GM19193 (cell line): ENCODE data around the gene INSL3.

Experiments
- POLR2A ChIP-seq: IDR thresholded peaks from 4 replicates; pipeline ENCODE4 v1.6.1; 2011; ENCODE audit not compliant: insufficient read depth, insufficient read length; ENCODE audit errors: extremely low read depth

The INSL3 gene, protein sequence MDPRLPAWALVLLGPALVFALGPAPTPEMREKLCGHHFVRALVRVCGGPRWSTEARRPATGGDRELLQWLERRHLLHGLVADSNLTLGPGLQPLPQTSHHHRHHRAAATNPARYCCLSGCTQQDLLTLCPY

DNA sequence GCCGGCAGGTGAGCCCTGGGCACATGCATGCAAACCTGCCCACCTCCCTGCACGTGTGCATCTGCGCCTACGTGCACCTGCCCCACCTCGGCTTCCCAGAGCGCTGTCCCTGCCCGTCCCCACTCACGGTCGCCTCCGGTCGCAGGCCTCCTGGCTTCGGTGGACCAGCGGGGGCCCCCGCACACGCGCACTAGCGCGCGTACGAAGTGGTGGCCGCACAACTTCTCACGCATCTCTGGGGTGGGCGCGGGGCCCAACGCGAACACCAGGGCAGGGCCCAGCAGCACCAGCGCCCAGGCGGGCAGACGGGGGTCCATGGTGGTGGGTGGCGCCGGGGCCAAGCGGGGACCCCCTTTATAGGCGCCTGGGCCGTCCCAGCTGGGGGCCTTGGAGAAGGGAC lies at the start of gene INSL3:
Gene INSL3 (minus strand): TSS at position 330 of the 400 bp plus-strand sequence. CDS start 13 bp downstream, at position 317.
- TF ChIP-seq POLR2A, result no peak

DNA sequence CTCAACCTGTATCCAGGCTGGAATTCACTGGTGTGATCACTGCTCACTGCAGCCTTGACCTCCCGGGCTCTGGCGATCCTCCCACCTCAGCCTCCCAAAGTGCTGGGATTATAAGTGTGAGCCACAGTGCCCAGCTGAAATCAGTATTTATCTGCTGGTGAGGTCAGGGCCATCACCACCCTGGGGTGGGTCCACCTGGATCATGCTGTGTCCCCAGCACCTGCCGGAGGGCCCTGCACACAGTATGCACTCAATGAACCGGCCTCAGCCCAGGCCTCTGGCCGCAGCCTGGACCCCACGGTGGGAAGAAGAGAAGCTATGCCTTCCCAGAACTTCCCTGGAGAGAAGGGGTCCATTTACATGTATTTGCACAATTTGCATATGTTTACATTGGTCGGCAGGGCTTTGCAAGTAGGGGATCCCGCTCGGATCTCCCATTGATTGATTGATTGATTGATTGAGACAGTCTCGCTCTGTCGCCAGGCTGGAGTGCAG lies 47.8 kb upstream of the INSL3 start:
- TF ChIP-seq POLR2A, result no peak

DNA sequence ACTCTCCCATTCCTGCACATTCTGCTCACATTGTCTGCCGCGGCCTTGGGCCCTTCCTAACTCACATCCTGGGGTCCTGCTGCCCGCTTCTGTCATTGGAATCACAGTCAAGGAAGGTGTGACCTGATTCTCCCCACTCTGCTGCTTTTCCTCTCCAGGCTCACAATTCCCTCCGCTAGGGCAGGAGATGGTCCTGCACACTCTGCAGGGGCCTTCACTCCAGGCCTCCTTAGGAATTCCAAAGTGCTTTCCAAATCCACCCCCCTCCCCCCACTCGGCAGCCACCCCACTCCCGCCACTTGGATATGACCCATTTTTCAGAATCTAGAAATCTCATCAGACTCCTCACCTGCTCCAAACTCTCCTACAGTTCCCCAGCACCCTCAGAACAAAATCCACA lies 47.4 kb upstream of the INSL3 start:
- TF ChIP-seq POLR2A, result no peak

DNA sequence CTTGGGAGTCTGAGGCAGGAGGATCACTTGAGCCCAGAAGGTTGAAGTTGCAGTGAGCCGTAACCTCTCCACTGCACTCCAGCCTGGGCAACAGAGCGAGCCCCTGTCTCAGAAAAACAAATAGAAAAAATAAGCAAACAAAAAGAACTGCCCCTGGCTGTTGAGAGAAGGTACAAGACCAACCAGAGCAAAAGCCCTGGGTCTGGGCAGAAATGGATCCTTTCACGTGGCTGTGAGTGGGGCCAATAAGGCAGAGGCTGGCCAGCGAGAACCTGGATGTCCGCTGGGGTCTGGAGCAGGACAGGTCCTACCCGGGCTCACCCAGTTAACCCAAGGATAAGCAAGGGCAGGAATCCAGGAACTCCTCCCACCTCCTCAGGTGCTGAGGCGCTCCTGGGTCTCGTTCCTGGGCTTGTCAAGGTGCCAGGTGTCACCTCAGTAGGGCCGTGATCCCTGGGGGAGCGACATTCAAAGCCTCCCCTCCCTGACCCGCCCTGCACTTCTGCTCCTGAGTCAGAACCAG lies 45.7 kb upstream of the INSL3 start:
- no peak for TF ChIP-seq POLR2A

DNA sequence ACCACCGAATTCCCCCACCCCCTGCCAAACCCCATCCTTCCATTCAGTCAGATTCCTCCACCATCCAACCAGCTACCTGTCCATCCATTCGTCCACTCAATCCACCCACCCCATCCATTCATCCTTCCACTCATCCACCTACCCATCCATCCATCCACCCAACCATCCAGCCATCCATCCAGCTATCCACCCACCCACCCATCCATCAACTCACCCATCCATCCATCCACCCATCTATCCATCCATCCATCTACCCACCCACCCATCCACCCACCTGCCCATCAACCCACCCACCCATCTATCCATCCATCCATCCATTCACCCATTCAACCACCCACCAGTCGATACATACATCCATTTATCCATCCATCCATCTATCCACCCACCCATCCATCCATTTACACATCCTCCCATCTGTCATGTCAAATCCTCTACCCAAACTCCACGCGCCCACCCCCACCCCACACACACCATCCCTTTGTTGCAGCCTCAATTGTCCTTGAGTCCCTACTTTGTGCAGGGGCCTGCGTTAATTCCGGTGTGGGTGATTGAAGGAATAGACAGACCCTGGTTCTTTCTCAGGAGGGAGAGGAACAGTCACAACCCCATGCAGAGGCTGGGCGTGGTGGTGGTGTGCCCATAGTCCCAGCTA lies 45.1 kb upstream of the INSL3 start:
- no peak for TF ChIP-seq POLR2A

DNA sequence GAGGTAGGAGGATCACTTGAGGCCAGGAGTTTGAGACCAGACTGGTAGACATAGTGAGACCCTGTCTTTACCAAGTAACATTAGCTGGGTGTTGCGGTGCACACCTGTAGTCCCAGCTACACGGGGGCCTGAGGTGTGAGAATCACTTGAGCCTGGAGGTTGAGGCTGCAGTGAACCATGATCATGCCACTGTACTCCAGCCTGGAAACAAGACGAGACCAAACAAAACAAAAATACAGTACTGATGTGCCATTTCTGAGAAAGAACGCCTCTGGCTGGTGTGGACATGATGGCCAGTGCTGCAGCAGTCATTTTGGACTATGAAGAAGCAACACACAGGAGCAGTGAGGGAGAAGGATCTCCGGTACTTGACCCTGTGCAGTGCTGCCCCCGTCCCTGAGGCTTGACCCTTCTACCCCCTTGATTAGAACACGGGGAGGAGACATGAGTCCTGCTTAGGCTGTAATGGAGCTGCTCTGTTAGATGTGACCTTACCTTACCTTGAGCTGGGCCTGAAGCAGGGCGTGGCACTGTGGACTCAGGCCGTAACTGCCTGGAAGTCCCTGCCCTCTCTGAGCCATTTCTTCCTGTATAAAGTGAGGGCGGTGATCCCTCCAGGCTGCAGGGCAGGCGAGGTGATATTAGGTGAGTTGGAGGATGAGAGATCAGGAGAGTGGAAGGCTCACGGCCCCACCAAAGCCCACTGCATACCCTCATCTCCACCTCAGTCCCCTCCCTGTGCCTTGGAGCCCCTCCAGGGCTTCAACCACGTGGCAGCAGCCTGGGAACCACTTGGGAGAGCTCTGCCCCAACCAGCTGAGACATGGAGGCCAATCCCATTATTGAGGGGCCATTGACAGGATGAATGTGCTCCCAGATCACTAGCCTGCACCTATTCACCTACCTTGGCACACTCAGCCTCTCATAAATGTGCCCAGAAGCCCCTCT lies 44.3 kb upstream of the INSL3 start:
- peak; percentile 57 for TF ChIP-seq POLR2A

DNA sequence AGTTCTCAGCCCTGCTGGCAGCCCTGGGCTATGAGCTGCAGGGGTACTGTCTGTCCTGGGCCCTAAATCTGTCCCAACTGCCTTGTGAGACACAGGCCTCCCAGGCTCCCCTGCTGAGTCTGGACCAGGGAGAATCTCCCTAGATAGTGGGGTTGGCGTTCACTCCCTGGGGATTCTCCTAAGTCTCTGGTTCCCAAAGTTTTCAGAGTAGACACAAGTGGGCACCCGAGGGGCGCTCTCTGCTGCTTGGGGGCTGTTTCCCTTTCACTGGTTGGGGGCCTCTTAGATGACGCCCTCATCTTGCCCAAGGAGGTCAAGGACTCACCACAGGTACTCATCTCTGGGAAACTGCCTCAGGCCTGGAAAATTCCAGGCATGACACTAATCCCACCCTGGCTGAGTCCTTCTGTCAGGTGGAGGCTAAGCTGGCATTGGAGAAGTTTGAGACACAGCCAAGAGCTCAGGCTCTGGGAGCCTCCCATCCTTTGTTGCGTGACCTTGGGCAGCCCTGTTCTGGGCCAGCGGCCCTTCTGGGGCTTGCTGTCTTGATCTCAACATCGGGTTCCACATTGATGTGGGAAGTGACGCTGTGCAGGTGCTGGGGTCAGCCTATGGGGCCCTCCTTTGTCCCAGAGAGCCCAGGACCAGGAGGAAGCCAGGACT lies 42.3 kb upstream of the INSL3 start:
- TF ChIP-seq POLR2A, result no peak

DNA sequence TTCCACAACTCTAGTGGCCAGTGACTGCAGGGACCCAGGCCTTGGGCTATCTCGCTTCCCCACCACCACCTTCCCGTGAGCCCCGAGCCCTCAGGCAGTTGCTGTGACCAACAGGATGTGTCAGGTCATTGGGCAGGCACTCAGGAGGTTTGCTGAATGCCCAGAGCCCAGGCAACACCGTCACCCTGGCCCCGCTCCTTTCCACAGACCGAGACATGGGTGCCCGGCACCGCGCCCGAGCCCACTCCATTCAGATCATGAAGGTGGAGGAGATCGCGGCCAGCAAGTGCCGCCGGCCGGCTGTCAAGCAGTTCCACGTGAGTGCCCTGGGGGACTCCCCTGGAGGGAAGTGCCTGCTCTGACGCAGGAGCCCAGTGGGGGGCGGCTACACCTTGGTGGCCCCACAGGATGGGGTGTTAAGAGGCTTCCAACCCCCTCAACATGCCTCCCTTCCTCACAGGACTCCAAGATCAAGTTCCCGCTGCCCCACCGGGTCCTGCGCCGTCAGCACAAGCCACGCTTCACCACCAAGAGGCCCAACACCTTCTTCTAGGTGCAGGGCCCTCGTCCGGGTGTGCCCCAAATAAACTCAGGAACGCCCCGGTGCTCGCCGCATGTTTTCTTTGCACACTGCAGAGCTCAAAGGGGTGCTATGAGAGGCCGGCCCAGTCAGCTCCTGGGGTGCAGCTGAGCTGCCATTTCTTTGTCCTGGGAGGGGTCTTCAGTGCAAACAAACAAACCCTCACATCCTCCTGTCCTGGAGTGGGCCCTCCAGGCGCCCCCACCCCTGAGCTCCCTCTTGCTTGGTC lies 41.6 kb upstream of the INSL3 start:
- no peak for TF ChIP-seq POLR2A

DNA sequence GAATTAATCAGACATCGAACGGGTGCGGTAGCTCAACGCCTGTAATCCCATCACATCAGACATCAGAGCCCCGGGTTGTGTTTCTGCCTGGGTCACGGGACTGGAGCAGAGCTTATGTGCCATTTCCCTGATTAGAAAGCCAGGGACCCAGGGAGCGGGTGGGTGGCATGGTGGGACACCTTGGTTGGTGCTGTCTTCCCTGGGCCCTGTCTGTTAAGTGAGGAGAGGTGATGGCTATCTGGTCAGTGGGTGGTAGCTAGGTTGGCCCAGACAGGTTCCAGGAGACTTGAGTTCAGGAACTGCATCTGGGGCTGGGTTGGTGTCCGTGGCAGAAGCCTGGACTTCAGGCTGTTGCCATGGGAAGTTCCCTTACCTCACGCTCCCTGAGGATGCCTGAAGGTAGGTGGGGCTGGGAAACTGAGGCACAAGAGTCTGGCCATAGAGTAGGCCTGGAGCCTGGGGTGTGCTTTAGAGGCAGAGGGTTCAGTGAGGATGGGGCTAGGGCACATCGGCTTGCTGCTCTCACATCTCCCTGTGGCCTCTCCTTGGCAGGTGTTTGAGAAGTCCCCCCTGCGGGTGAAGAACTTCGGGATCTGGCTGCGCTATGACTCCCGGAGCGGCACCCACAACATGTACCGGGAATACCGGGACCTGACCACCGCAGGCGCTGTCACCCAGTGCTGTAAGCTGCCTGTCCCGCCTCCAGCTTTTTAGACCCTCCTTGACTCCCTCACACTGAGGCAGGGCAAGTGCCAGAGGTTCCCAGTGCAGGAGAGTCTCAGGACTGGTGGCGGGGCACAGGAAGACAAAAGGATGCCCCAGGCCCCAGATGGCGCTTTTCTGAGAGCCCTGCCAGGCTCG lies 40.5 kb upstream of the INSL3 start:
- TF ChIP-seq POLR2A, result peak; percentile 18

DNA sequence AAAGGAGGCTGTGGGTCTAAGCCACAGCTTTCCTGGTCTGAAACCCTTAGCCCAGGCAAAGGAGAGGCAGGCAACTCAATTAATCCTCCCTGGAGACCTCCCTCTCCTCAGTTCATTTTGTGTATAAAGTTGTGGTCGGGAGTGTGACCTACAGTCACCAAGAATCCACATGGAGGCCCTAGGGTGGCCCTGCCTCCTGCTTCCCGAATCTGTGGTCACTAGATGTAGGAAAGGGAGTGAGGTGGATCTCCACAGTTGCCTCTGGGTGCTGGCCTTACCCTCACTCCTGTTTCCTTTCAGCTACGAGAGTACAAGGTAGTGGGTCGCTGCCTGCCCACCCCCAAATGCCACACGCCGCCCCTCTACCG lies 39.7 kb upstream of the INSL3 start:
- no peak for TF ChIP-seq POLR2A

DNA sequence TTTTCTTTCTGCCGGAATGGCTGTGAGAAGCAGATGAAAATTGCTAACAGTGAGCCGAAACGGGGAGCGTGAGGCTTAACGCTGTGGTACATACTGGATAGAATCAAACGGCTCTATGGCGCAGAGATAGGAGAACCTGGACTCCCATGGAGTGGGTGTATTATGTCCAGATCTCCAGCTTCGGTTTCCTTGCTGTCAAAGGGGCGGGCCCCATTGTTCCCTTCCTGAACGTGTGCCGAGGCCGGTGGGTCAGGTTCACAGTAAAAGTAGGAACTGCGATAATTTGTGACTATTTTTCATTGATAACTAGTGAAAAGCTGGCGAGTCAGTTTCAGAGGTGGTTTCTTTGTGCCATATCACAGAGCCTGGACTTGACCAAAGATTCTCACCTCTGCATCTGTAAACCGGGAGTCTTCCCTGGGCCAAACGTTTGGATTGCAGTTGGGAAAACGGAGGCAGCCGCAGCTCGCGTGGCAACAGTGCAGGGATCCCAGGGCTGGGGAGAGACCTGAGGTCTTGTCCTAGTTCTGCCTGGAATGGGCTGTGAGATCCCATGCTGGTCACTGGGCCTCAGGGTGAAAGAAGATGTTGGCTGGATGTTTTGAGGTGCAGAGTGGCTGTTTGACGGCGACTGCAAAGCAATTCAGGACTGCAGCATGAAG lies 39.1 kb upstream of the INSL3 start:
- no peak for TF ChIP-seq POLR2A

DNA sequence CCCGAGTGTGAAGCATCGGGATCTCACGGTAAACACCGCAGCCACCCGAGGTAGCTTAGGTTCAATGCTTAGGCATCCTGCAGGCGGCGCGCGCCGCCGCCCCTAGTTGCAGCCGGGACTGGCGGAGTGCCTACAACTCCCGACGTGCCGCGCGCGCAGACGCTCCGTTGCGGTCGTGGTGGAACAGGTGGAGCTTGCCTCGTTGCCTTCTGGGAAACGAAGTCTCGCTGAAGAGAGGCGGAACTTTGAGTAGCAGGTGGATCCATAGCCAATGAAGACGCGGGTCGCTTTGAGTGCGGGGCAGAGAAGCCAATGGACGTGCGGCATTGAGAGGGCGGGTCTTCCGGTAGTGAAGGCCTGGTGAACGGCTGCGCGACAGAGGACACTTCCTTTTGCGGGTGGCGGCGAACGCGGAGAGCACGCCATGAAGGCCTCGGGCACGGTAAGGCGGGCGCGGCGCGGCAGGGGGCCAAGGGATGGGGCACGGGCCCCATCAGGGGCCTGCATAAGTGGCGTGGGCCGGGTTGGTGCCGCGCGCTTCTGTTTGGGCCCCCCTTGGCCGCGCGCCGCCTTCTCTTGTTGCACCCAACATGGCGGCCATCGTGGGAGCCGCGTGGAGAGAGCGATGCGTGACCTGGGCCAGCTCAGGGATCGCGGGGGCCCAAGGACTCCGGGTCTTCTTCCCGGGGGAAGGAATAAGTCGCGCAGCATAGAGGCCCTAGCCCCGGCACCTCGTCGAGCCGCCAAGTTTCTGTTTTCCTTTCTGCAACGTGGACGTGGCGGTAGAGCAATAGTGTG lies 38.4 kb upstream of the INSL3 start, which contains the start of gene RPL18A:
Gene RPL18A (plus strand): TSS at position 378 of the 798 bp plus-strand sequence. CDS start 47 bp downstream, at position 425.
- peak; percentile 98 for TF ChIP-seq POLR2A
